IMR-90 (cell line): Measurements from ENCODE around the gene AKNA. TPM values are rescaled to one million over a fixed set of nuclear protein-coding genes. Genes with fewer than 3 reads are reported as not detected.

Experiments used
- ATAC-seq: fragments of 200-7000 bp; cut with Tn5 transposase; 2 replicates; pipeline ENCODE4 v1.9.1; 2020; ENCODE audit warnings: low read depth, mild to moderate bottlenecking, moderate library complexity
- BruUV-seq: library from RNA; stranded (reverse); fragments of 400-500 nt; replicated peaks from 2 replicates; lab custom pipeline; 2021; lab: Mats Ljungman, UMichigan
- CTCF ChIA-PET: fragments of 300-600 bp; formaldehyde crosslinking; extraction: SDS; loops from one replicate; lab custom pipeline; 2021; ENCODE audit warnings: antibody characterized with exemption; lab: Yijun Ruan, JAX
- POLR2A ChIA-PET: fragments of 300-600 bp; sonication (Branson Sonifier 250); formaldehyde crosslinking; loops from one replicate; lab custom pipeline; 2022; ENCODE audit warnings: antibody characterized with exemption; ENCODE audit not compliant: unreplicated experiment; lab: Charles Lee
- DNase-seq: peaks from one replicate; pipeline ENCODE4 v3.0.0; 2013
- H2AFZ ChIP-seq: replicated peaks from 2 replicates; pipeline ENCODE3; 2013; ENCODE audit warnings: low read length, mild to moderate bottlenecking; ENCODE audit not compliant: poor library complexity
- H2AK5ac ChIP-seq: 2 replicates; pipeline ENCODE4 v1.6.1; 2013; ENCODE audit warnings: low read depth, low read length, inconsistent platforms
- H2AK9ac ChIP-seq: replicated peaks from 2 replicates; pipeline ENCODE3; 2013; ENCODE audit warnings: mild to moderate bottlenecking, low read depth, low read length, moderate library complexity; ENCODE audit not compliant: poor library complexity
- H2BK120ac ChIP-seq: 2 replicates; pipeline ENCODE4 v1.6.1; 2013; ENCODE audit warnings: low read depth, low read length, inconsistent platforms
- H2BK15ac ChIP-seq: 3 replicates; pipeline ENCODE4 v1.6.1; 2013; ENCODE audit warnings: low read depth, low read length, inconsistent platforms
- H2BK20ac ChIP-seq: 2 replicates; pipeline ENCODE4 v1.6.1; 2013; ENCODE audit warnings: low read depth, mild to moderate bottlenecking, inconsistent platforms, low read length, moderate library complexity
- H2BK5ac ChIP-seq: 2 replicates; pipeline ENCODE4 v1.6.1; 2013; ENCODE audit warnings: mild to moderate bottlenecking, low read depth, low read length, inconsistent platforms; ENCODE audit not compliant: poor library complexity, severe bottlenecking
- H3K14ac ChIP-seq: replicated peaks from 2 replicates; pipeline ENCODE4 v1.6.1; 2013; ENCODE audit warnings: low read depth, low read length, inconsistent platforms
- H3K18ac ChIP-seq: 2 replicates; pipeline ENCODE4 v1.6.1; 2013; ENCODE audit warnings: low read depth, low read length, control low read depth
- H3K23ac ChIP-seq: 2 replicates; pipeline ENCODE4 v1.6.1; 2013; ENCODE audit warnings: low read depth, low read length, inconsistent platforms
- H3K27ac ChIP-seq: 2 replicates; pipeline ENCODE4 v1.5.1; 2013; ENCODE audit warnings: mild to moderate bottlenecking, control low read depth, low read length; ENCODE audit not compliant: insufficient read depth
- H3K27me3 ChIP-seq: 2 replicates; pipeline ENCODE4 v1.6.1; 2013; ENCODE audit warnings: low read length; ENCODE audit not compliant: control insufficient read depth, insufficient read depth
- H3K36me3 ChIP-seq: 2 replicates; pipeline ENCODE4 v1.6.1; 2013; ENCODE audit warnings: low read length, mixed read lengths; ENCODE audit not compliant: control insufficient read depth, insufficient read depth
- H3K4ac ChIP-seq: 2 replicates; pipeline ENCODE4 v1.6.1; 2013; ENCODE audit warnings: low read depth, low read length, inconsistent platforms
- H3K4me1 ChIP-seq: 2 replicates; pipeline ENCODE4 v1.6.1; 2013; ENCODE audit warnings: low read length, mixed read lengths; ENCODE audit not compliant: control insufficient read depth, insufficient read depth
- H3K4me2 ChIP-seq: 2 replicates; pipeline ENCODE4 v1.6.1; 2013; ENCODE audit warnings: low read depth, mild to moderate bottlenecking, control low read depth, low read length, moderate library complexity
- H3K4me3 ChIP-seq: 2 replicates; pipeline ENCODE4 v1.5.1; 2013; ENCODE audit warnings: low read depth, mild to moderate bottlenecking, control low read depth, low read length, moderate library complexity; ENCODE audit not compliant: insufficient read depth
- H3K56ac ChIP-seq: 2 replicates; pipeline ENCODE4 v1.6.1; 2013; ENCODE audit warnings: low read length, inconsistent platforms; ENCODE audit not compliant: insufficient read depth; ENCODE audit errors: extremely low read depth
- H3K79me1 ChIP-seq, 2 experiments: 2 replicates each; pipeline ENCODE4 v1.6.1; 2013; ENCODE audit warnings: low read length in 2 of 2, inconsistent platforms in 1 of 2, low read depth in 1 of 2
- H3K9ac ChIP-seq: 2 replicates; pipeline ENCODE4 v1.6.1; 2013; ENCODE audit warnings: low read depth, low read length, control low read depth
- H3K9me1 ChIP-seq: 2 replicates; pipeline ENCODE4 v1.6.1; 2013; ENCODE audit warnings: low read length, inconsistent platforms; ENCODE audit not compliant: insufficient read depth
- H3K9me3 ChIP-seq: 2 replicates; pipeline ENCODE4 v1.6.1; 2013; ENCODE audit warnings: low read length; ENCODE audit not compliant: control insufficient read depth, insufficient read depth
- H4K20me1 ChIP-seq: 2 replicates; pipeline ENCODE4 v1.6.1; 2013; ENCODE audit warnings: low read length, inconsistent platforms; ENCODE audit not compliant: insufficient read depth
- H4K5ac ChIP-seq: 2 replicates; pipeline ENCODE4 v1.6.1; 2013; ENCODE audit warnings: mild to moderate bottlenecking, low read depth, low read length, control low read depth
- H4K8ac ChIP-seq, 2 experiments: 2 replicates each; pipeline ENCODE4 v1.6.1; 2013; ENCODE audit warnings: low read depth in 2 of 2, low read length in 2 of 2, control low read depth in 1 of 2, inconsistent platforms in 1 of 2
- H4K91ac ChIP-seq: 2 replicates; pipeline ENCODE4 v1.6.1; 2013; ENCODE audit warnings: low read depth, low read length, inconsistent platforms; ENCODE audit not compliant: insufficient read depth
- CEBPB ChIP-seq: IDR thresholded peaks from 2 replicates; pipeline ENCODE4 v1.6.1; 2012; ENCODE audit warnings: low read depth, low read length, improper control_type of control experiment
- MAZ ChIP-seq: IDR thresholded peaks from 2 replicates; pipeline ENCODE4 v1.6.1; 2012; ENCODE audit warnings: low read depth, mild to moderate bottlenecking, low read length, improper control_type of control experiment, moderate library complexity, borderline replicate concordance
- RAD21 ChIP-seq: IDR thresholded peaks from 2 replicates; pipeline ENCODE4 v1.6.1; 2012; ENCODE audit warnings: low read length, improper control_type of control experiment
- WGBS, 2 experiments: methylation state at CpG; one replicate each; pipeline versions ENCODE4 v1.1.5 to v1.1.7; 2013; ENCODE audit warnings: missing lambda C conversion rate in 2 of 2; ENCODE audit not compliant: insufficient read length in 1 of 2; ENCODE audit errors: extremely low coverage in 2 of 2; 5-methylcytosine and 5-hydroxymethylcytosine counted together
- dilution Hi-C: fragments of 300-500 bp; cut with HindIII; formaldehyde crosslinking; loops from one replicate; pipeline ENCODE4 v1.14.3; 2018; ENCODE audit warnings: low sequenced_read_pairs; ENCODE audit not compliant: unreplicated experiment
- in situ Hi-C: fragments of 300-500 bp; cut with MboI; formaldehyde crosslinking; loops from 3 replicates; pipeline ENCODE4 v1.14.3; 2019; ENCODE audit warnings: low sequenced_read_pairs, inconsistent platforms, mixed read lengths
- intact Hi-C: fragments of 100-400 bp; cut with micrococcal nuclease; formaldehyde crosslinking; loops from 2 replicates; pipeline ENCODE4 v1.10.0; 2022
- polyA plus RNA-seq, 3 experiments: library from polyadenylated mRNA; depleted of rRNA; stranded (reverse); fragments of >200 nt; gene quantifications; 2 replicates each; pipeline ENCODE4 v1.2.3, GENCODE V29; 2012; ENCODE audit warnings: low replicate concordance in 1 of 3
- total RNA-seq: library from RNA; depleted of rRNA; stranded (reverse); fragments of >200 nt; gene quantifications from 2 replicates; pipeline ENCODE4 v1.2.3, GENCODE V29; 2012
- TF ChIP-seq, protein P1 (sequence below): conservative IDR thresholded peaks from 2 replicates; pipeline ENCODE4 v1.5.1; 2012; ENCODE audit warnings: mild to moderate bottlenecking, low read depth, low read length, improper control_type of control experiment

The AKNA gene
- total and polyA plus RNA-seq, 2 of the 4 experiments (the other 2 are of a cell fraction), result 2.7 to 7.3 TPM

DNA sequence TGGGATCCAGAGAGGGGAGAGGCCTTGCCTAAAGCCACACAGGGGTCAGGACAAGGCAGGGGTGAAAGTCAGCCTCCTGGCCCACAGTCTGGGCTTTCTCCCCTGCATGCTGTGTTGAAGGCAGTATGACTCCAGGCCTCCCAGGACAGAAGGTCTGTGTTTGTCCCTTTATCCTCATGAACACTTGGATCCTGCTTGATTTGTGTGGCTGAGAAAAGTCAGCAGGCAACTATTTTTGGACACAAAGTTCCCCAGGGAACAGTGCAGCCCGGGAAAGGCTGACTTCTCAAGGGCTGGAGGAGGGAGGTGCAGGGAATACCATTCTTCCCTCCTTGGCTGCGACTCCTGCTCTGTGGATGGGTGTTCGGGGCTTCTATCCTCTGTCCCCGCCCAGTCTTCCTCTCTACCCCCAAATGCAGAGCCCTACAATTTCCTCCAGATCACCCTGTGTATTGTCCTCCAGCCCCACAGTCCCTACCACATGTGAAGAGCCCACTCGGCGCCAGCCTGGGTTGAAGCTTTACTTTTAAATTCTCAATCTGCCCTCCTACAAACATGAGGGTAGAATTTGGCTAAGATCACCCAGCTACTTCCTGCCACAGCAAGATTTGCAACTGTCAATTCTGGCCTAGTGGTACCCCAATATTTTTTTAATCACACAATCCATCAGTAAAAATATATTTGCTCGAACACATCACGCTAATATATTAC lies 4.1 kb downstream of the AKNA start (continued):
- no peak for TF ChIP-seq MAZ

DNA sequence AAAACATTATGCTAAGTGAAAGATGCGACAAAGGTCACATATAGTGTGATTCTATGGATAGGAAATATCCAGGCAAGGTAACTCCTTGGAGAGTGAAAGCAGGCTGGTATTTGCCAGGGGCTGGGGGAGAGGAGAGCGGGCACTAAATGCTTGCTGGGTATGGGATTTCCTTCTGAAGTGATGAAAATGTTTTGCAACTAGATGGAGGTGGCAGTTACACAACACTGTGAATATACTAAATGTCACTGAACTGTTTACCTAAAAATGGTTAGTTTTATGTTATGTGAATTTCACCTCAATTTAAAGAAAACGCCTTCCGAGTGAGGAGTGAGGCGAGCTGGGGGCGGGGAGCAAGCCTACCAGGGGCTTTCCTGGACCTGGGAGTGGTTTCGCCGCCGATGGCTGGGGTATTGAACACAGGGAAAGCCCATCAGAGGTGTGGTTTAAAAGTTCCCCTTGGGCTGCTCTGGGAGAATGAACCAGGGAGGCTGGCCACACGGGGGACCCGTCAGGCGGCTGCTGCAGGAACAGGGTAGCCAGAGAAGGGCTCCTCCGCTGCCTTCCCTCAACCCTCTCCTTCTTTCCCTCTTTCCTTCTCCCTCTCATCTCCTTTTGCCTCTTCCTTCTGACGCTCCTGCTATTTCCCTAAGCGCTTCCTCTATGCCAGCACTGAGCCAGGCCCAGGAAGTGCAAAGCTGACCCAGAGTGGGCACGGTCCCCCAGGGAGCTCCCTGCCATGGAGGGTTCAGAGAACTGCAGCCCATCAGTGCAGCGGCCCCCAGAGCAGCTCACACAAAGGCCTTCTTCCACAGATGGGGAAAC lies 4.9 kb downstream of the AKNA start:
- no peaks in the 10 kb centered on the region for H3K27me3 ChIP-seq
- BruUV-seq, result no TSS peak
- peaks cover 27% of the 10 kb centered on the region; the same call in 1 of the 2 replicates for H4K20me1 ChIP-seq
- H3K9ac ChIP-seq, result peak overlapping the region; percentile 0
- H3K4me2 ChIP-seq, result peak overlapping the region; percentile 21; the same call in 1 of the 2 replicates
- no peak for DNase-seq
- peak overlapping the region in 1 of 2 experiments; percentile 6; a peak in 2 of 4 replicates for H4K8ac ChIP-seq
- peak overlapping the region; percentile 13; the same call in 1 of the 2 replicates for H4K5ac ChIP-seq
- H3K23ac ChIP-seq, result peak overlapping the region; percentile 23
- ChIA-PET CTCF (interaction anchor here (0.6 kb wide), 1 partner anchor 58 kb away, joined by 4 read pairs; no protein-coding TSS in a partner anchor), POLR2A (no interaction called here)
- 20% methylated on average over 2 of the region's 17 CpGs; no CpG with 5 or more reads in 1 of the 2 experiments for WGBS, 2 experiments
- TF ChIP-seq, protein P1, sequence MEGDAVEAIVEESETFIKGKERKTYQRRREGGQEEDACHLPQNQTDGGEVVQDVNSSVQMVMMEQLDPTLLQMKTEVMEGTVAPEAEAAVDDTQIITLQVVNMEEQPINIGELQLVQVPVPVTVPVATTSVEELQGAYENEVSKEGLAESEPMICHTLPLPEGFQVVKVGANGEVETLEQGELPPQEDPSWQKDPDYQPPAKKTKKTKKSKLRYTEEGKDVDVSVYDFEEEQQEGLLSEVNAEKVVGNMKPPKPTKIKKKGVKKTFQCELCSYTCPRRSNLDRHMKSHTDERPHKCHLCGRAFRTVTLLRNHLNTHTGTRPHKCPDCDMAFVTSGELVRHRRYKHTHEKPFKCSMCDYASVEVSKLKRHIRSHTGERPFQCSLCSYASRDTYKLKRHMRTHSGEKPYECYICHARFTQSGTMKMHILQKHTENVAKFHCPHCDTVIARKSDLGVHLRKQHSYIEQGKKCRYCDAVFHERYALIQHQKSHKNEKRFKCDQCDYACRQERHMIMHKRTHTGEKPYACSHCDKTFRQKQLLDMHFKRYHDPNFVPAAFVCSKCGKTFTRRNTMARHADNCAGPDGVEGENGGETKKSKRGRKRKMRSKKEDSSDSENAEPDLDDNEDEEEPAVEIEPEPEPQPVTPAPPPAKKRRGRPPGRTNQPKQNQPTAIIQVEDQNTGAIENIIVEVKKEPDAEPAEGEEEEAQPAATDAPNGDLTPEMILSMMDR, result 0 out of 2 replicates have a peak, but pooled peaks have one; percentile 7
- TF ChIP-seq CEBPB, result 0 out of 2 replicates have a peak, but pooled peaks have one; percentile 11
- TF ChIP-seq RAD21, result no peak
- peak overlapping the region; percentile 2 for H2BK120ac ChIP-seq
- H2AK9ac ChIP-seq, result peak overlapping the region; percentile 38
- intact Hi-C loops (no loop called here), in situ Hi-C loops (no loop called here), dilution Hi-C loops (no loop called here)
- H2BK15ac ChIP-seq, result no peak overlapping the region
- H3K9me1 ChIP-seq, result peaks cover 16% of the 10 kb centered on the region
- no peak overlapping the region; the same call in 1 of the 2 replicates for H3K18ac ChIP-seq
- no peak for ATAC-seq
- no peaks in the 10 kb centered on the region for H3K9me3 ChIP-seq
- H3K79me1 ChIP-seq, result peaks cover 29 to 71% of the 10 kb centered on the region in 2 experiments
- peaks cover 15% of the 10 kb centered on the region for H3K36me3 ChIP-seq
- peak overlapping the region; percentile 42 for H3K4ac ChIP-seq
- H2BK20ac ChIP-seq, result no peak overlapping the region
- H3K14ac ChIP-seq, result peak overlapping the region; percentile 24
- H2AK5ac ChIP-seq, result peak overlapping the region; percentile 11; the same call in 1 of the 2 replicates
- 0 out of 2 replicates have a peak overlapping the region, but pooled peaks have one; percentile 34 for H4K91ac ChIP-seq
- peak overlapping the region; percentile 50 for H2AFZ ChIP-seq
- no peak overlapping the region for H3K4me3 ChIP-seq
- no peak overlapping the region; the same call in 1 of the 2 replicates for H3K56ac ChIP-seq
- no peak overlapping the region for H2BK5ac ChIP-seq
- peaks cover 28% of the 10 kb centered on the region for H3K4me1 ChIP-seq
- peak overlapping the region; percentile 0; the same call in 1 of the 2 replicates for H3K27ac ChIP-seq
